B cell (primary cell): ENCODE data around the gene ANKRD23.

Experiments
- CTCF ChIP-seq: fragments of 200-600 bp; IDR thresholded peaks from one replicate; pipeline ENCODE4 v1.8.0; 2022; ENCODE audit warnings: antibody characterized with exemption, mild to moderate bottlenecking
- EZH2 ChIP-seq: IDR thresholded peaks from 2 replicates; pipeline ENCODE4 v1.6.1; 2012; ENCODE audit warnings: borderline replicate concordance, low read depth, mild to moderate bottlenecking, moderate library complexity, low read length; ENCODE audit not compliant: insufficient read depth, poor library complexity, severe bottlenecking

GRCh38 chr2:96878796-96879544, 35.1 kb upstream of the ANKRD23 start:
- TF ChIP-seq CTCF (no peak), EZH2 (no peak)
